Retinal pigment epithelial cell (primary cell): ENCODE measurements around the gene MYO7A.

Experiments
- DNase-seq: peaks from one replicate; pipeline ENCODE4 v3.0.0-alpha.2; 2010; ENCODE audit warnings: low read depth
- H3K4me3 ChIP-seq: 2 replicates; pipeline ENCODE4 v1.5.1; 2011; ENCODE audit warnings: mild to moderate bottlenecking, low read length, control low read depth, moderate library complexity
- TF ChIP-seq, protein P1 (sequence below): conservative IDR thresholded peaks from 2 replicates; pipeline ENCODE4 v1.5.1; 2011; ENCODE audit warnings: low read depth, low read length, control low read depth, inconsistent platforms

MYO7A gene

DNA sequence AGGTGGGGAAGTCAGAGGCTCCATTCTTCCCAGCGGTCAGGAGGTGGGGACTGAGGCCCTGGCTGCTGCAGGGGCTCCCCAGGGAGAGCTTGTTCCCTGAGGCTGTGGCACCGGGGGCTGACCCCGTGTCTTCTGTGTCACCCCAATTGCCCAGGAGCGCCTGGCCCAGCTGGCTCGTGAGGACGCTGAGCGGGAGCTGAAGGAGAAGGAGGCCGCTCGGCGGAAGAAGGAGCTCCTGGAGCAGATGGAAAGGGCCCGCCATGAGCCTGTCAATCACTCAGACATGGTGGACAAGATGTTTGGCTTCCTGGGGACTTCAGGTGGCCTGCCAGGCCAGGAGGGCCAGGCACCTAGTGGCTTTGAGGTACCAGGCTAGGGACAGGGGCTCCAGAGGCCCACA lies 53.2 kb downstream of the MYO7A start:
- DNase-seq, result no peak
- no peak overlapping the region for H3K4me3 ChIP-seq
- TF ChIP-seq, protein P1, sequence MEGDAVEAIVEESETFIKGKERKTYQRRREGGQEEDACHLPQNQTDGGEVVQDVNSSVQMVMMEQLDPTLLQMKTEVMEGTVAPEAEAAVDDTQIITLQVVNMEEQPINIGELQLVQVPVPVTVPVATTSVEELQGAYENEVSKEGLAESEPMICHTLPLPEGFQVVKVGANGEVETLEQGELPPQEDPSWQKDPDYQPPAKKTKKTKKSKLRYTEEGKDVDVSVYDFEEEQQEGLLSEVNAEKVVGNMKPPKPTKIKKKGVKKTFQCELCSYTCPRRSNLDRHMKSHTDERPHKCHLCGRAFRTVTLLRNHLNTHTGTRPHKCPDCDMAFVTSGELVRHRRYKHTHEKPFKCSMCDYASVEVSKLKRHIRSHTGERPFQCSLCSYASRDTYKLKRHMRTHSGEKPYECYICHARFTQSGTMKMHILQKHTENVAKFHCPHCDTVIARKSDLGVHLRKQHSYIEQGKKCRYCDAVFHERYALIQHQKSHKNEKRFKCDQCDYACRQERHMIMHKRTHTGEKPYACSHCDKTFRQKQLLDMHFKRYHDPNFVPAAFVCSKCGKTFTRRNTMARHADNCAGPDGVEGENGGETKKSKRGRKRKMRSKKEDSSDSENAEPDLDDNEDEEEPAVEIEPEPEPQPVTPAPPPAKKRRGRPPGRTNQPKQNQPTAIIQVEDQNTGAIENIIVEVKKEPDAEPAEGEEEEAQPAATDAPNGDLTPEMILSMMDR, result no peak

DNA sequence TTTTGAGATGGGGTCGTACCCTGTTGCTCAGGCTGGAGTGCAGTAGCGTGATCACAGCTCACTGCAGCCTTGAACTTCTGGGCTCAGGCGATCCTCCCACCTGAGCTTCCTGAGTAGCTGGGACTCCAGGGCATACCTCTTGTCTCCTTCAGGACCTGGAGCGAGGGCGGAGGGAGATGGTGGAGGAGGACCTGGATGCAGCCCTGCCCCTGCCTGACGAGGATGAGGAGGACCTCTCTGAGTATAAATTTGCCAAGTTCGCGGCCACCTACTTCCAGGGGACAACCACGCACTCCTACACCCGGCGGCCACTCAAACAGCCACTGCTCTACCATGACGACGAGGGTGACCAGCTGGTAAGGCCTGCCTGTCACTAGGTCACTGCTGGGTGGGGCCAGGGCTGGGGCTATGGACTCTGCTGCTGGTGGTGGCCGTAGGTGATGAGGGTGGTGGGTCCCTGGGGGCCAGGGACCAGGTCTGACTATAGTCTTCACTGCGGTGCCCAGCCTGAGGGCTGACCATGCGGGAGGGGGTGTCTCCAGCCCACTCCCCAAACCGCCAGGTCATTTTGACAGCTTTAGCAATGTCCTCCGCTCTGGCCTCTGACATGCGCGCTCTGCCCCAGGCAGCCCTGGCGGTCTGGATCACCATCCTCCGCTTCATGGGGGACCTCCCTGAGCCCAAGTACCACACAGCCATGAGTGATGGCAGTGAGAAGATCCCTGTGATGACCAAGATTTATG lies 53.9 kb downstream of the MYO7A start:
- DNase-seq, result no peak
- TF ChIP-seq, protein P1, result no peak
- H3K4me3 ChIP-seq, result no peak overlapping the region

DNA sequence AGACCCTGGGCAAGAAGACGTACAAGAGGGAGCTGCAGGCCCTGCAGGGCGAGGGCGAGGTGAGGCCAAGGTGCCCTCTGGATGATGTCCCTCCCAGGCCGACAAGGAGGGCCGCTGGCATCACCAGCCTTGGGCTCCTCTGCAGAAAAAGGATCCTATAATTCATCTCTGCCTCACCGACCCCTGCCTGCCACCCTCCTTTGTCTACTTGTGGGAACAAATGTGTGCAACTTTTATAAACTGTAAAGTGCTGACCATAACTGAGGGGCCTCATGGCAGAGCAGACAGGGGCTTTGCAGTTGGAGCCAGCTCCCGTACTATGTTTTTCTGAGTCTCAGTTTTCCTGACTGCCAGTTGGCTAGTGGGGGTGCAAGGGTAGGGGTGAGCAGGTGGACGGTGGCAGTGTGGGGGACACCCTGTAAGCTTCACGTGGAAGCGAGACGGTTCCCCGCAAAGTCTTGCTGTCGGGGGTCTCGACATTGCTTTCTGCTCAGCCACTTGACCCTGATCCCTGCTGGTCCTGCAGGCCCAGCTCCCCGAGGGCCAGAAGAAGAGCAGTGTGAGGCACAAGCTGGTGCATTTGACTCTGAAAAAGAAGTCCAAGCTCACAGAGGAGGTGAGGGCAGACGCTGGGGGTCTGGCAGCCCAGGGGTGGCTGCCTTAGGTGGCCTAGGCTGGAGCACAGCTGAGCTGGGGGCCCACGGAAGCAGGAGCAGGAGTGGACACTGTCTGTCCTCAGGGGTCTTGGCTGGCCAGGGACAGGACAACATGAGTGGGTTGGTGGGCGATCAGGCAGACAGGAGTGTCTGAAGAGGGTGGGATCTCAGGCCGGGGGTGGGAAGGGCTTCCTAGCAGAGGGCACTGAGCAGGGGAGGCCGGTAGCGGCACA lies 54.7 kb downstream of the MYO7A start:
- TF ChIP-seq, protein P1, result no peak
- DNase-seq, result no peak
- no peak overlapping the region for H3K4me3 ChIP-seq

DNA sequence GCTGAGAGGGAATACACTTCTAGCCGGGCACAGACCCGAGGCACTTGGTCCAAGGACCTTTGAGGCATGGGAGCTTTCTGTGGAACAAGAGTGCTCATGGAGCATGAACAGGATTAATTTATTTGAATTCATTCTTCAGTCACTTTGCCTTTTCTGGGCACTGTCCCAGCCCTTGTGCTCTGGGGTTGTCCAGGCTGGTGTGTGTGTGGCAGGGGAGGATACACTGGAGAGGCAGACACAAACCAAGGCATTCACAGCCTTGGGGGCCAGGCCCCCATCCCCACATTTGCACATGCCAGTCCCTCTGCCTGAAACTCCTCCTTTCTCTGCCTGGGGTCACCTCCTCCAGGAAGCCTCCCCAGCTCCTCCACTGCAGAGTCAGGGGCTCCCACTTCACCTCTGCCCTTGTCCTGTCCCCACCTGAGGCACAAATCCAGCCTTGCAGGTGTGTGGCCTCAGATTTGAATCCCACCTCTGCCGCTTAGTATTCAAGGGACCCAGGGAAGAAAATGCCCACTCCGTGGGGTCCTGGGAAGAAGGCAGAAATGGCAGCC lies 55.5 kb downstream of the MYO7A start:
- H3K4me3 ChIP-seq, result no peak overlapping the region
- TF ChIP-seq, protein P1, result no peak
- no peak for DNase-seq

DNA sequence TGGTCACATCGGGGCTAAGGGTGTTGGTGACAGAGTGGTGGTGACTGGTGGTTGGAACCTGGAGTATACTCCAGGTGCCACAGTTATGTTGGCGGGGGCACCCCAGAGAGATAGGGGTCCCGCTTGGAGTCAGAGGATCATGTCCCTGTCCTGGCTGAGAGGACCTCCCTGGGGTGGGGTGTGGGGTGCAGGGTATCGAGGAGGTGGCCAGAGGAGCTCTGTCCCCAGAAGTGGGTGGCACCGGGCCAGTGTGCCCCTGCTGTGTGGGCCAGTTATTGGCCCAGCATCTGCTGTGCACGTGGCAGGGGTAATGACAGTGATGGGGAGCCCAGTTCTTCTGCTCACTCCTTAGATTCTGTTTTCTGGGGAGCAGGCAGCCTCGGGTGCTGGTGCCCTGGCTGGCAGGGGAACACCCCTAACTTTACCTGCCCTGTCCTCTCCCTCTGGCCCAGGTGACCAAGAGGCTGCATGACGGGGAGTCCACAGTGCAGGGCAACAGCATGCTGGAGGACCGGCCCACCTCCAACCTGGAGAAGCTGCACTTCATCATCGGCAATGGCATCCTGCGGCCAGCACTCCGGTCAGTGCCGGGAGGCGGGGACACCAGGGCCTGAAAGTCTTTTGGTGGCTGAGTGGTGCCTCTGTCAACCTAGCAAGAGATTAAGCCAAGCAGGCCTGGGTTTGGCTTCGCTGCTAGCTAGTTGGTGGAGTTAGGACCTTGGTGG lies 56.3 kb downstream of the MYO7A start:
- H3K4me3 ChIP-seq, result no peak overlapping the region

DNA sequence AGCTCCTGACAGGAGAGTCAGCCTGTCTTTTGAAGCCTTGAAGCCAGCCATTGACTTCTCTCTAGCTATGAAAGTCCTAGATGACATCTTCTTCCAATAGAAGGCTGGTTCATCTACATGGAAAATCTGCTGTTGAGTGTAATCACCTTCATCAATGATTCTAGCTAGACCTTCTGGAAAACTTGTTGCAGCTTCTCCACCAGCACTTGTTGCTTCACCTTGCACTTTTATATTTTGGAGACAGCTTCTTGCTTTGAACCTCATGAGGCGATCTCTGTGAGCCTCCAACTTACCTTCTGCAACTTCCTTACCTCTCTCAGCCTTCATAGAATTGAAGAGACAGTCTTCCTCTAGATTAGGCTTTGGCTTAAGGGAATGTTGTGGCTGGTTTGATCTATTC lies 58.3 kb downstream of the MYO7A start:
- TF ChIP-seq, protein P1, result no peak

More for the DNA sequence above, 56.3 kb downstream of the MYO7A start:
- DNase-seq, result no peak
- TF ChIP-seq, protein P1, result no peak

More for the DNA sequence above, 58.3 kb downstream of the MYO7A start:
- DNase-seq, result no peak
- no peak overlapping the region for H3K4me3 ChIP-seq
